GM12801 (cell line): Measurements from ENCODE around the gene TRMT2A.

Experiments used
- TF ChIP-seq, protein P1 (sequence below): IDR thresholded peaks from one replicate; pipeline ENCODE4 v1.5.1; 2011; ENCODE audit warnings: control low read depth; ENCODE audit not compliant: insufficient read length; ENCODE audit errors: extremely low read depth

Gene TRMT2A

DNA sequence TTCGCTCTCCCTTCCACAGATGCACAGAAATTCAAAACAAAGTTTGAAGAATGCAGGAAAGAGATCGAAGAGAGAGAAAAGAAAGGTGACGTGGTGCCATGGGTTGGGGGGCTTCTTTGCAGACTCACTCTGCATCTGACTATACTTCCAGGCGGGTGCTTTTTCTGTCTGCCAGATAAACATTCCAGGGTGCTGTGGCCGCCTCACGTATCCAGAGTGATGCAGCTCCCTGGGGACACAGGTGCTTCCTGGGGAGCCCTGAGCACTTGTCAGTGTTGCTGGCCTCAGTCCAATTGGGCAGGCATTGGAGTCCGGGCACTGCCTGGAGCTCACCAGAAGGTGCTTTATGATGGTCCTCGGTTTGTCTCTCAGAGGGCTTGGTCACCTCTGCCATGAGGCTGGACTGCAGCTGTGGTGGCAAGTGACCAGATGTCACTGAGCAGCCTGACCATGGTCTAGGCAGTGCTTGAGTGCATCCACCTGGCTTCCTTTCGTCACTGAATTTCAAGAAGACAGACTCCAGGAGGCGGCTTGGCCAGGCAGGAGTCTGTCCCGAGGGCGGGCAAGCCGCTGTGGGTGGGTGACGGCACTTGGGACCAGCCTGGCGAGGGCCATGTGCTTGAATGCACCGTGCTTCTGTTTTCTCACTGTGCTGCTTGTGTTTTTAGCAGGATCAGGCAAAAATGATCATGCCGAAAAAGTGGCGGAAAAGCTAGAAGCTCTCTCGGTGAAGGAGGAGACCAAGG lies 9.4 kb upstream of the TRMT2A start:
- TF ChIP-seq, protein P1, sequence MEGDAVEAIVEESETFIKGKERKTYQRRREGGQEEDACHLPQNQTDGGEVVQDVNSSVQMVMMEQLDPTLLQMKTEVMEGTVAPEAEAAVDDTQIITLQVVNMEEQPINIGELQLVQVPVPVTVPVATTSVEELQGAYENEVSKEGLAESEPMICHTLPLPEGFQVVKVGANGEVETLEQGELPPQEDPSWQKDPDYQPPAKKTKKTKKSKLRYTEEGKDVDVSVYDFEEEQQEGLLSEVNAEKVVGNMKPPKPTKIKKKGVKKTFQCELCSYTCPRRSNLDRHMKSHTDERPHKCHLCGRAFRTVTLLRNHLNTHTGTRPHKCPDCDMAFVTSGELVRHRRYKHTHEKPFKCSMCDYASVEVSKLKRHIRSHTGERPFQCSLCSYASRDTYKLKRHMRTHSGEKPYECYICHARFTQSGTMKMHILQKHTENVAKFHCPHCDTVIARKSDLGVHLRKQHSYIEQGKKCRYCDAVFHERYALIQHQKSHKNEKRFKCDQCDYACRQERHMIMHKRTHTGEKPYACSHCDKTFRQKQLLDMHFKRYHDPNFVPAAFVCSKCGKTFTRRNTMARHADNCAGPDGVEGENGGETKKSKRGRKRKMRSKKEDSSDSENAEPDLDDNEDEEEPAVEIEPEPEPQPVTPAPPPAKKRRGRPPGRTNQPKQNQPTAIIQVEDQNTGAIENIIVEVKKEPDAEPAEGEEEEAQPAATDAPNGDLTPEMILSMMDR, result no peak

GRCh38 chr22:20125201-20126174 lies 8.5 kb upstream of the TRMT2A start:
- TF ChIP-seq, protein P1, result no peak

DNA sequence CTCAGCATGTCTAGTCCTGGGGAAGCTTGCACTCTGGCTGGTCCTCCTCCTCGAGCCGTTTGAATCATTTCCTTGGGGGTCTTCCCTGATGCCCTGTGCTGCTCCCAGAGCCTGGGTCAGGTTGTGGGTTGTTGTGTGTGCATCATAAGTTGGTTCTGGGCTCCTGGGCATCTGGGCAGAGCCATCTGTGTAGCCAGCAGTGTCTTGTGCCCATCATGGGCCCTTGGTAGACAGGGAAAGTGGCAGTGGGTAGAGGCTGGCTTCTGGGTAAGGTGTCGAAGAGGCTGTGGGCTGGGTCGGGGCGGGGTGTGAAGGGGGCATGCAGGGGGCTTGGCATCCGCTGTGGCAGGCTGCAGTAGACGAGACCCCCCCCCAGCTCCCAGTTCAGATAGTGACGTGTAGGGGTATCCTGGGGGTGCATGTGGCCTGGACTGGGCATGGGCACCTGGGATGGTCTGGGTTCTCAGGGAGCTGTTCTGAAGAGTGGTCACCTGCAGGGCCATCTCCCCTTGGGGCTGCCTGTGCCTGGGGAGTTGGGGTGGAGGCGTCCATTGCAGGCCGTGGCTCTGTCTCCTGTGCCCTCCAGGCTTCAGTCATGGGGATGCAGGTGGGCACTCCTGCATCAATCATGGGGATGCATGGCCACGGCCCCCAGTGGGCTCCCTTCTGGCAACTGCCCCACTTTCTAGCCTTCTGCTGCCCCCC lies 7.2 kb upstream of the TRMT2A start:
- TF ChIP-seq, protein P1, result no peak

DNA sequence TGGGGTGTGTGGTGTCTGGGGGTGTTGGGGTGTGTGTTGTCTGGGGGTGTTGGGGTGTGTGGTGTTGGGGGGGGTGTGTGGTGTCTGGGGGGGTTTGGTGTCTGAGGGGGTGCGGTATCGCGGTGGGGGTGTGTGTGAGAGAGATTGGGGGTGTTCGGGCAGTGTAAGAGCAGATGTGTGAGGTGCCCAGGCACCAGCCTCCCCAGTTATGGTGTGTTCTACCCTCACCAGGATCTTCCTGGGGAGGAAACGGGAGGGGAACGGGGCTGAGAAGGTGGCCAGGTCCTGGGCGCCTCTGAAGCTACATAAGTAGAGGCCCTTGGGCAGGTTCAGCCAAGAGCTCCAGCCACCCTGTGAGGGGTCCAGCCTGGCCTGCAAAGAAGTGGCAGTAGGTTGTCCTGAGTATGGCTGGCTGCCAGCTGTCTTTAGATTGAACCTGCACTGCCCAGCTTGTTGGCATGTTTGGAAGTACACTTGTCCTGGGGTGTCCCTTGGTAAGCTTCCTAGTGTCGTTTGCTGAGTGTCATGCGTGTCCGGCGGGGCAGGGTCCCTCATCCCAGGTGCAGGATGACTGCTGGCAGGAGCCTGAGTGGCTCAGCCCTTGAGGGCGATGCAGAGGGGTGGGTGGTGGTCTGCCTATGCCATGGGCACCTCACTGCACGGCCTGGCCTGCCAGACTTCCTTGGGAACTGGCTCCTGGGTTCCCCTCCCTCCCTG lies 6.5 kb upstream of the TRMT2A start:
- TF ChIP-seq, protein P1, result no peak

DNA sequence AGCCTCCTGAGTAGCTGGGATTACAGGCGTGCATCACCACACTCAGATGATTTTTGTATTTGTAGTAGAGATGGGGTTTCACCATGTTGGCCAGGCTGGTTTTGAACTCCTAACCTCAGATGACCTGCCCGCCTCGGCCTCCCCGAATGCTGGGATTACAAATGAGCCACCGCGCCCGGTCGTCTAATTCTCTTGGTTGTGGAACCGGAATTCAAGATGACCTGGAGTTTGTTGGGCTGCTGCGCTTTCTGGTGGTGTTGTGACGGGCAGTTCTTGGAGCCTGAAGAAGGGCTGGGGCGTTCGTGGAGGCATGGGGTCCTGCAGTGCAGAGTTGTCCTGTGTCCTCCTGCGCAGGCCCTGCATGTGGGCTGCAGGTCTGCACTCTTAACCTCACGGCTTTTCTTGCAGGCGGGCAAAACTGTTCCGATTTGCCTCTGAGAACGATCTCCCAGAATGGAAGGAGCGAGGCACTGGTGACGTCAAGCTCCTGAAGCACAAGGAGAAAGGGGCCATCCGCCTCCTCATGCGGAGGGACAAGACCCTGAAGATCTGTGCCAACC lies 4.9 kb upstream of the TRMT2A start:
- TF ChIP-seq, protein P1, result no peak

- TF ChIP-seq, protein P1, result no peak
Observed at GRCh38 chr22:20118300-20119020, 1.4 kb upstream of the TRMT2A start.
